NCI-H1105 (cell line): Measurements from ENCODE around the gene FANCE.
A peak's percentile ranks its signal among the peaks of the same experiment; 100 is the strongest.

Source experiments
- DNase-seq: peaks from one replicate; lab custom pipeline; 2025; lab: John Stamatoyannopoulos, UW

The FANCE gene

DNA sequence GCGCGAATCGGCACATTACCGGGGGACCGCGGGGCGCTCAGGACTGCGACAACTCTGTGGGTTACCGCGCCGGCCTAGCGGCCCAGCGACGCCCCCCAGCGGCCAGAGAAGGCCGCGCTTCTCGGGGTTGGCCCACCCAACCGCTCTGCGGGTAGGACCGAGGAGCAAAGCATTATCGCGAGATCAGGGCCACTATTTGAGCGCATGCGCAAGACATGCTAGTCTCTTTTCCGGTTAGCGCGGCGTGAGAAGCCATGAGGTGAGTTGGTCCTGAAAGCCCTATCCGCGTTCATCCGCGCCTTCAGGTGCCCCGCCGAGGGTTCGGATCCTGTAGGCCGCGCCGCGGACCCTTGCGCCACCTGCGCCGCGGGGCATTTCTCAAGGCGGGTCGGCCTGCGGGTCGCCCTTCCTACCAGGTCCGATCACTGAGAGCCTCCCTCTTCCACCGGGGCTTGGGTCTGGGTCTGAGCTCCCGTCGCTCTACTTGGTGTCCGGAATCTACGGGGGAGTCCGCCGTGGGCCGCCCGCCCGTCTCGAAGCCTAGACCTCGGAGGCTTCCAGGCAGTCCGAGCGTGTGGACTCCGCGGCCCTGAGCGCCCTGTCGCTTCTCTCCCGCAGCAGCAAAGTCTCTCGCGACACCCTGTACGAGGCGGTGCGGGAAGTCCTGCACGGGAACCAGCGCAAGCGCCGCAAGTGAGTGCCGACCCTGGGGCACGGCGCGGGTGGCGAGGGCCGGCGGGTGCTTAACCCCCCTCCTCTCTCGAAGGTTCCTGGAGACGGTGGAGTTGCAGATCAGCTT is 16.2 kb downstream of the FANCE start, which contains the start of gene RPL10A:
RPL10A (plus strand) TSS at position 221 of the 799 bp plus-strand sequence; CDS start at position 255, 34 bp downstream.
- peak; percentile 96 for DNase-seq

GRCh38 chr6:35468980-35469750 is 17.0 kb downstream of the FANCE start:
- no peak for DNase-seq

DNA sequence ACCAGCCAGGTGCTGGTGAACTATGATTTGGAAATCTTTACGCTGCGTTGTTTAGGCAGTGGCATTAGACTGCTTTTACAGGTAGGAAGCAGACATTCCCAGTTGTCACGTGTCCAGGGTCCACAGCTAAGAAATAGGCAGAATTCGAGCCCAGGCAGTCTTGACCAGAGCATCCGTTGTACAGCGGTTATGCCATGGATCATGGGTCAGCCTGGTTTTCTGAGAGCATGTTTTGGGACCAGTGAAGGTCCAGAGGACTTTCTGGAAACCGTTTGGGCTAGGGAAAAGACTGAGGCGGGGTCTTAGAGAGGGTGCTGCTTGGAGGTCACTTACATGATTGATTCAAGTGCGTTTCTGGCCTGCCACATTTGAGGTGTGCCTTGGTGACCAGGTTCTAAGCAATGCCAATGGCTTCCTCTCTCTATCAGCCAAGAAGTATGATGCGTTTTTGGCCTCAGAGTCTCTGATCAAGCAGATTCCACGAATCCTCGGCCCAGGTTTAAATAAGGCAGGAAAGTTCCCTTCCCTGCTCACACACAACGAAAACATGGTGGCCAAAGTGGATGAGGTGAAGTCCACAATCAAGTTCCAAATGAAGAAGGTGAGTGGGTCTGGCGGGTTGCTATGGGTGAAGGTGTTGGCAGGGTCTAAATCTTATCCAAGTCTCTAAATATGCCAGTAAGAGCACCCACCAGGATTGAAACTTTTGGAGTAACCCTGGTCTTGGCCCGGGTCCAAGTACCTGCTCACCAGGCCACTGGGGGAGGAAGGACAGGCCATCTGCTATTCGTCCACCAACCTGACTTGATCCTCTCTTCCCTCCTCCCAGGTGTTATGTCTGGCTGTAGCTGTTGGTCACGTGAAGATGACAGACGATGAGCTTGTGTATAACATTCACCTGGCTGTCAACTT is 17.9 kb downstream of the FANCE start:
- DNase-seq = no peak

GRCh38 chr6:35470663-35471120 is 18.6 kb downstream of the FANCE start:
- DNase-seq = no peak

DNA sequence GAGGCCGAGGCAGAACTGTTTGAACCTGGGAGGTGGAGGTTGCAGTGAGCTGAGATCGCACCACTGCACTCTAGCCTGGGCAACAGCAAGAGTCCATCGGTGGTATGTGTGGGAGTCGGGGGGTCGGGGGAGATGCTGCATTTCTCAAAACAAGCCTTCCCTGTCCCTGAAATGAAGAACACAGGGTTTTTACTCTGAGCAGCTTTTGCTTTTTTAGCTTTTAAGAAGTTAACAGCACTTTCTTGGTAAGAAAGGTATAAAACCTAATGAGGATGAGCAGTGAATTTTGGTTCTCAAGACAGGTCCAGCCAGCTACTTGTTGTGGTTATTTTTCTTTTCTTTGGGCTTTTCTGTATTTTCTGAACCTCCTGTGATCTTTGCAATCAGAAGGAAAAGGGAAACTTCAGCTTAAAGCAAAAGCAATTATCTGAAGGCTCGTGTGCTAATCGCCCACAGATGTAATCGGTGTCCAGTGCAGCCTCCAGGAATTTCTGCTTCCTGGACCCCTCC is 19.8 kb downstream of the FANCE start:
- no peak for DNase-seq

GRCh38 chr6:35473075-35473849 is 21.1 kb downstream of the FANCE start:
- DNase-seq = no peak

DNA sequence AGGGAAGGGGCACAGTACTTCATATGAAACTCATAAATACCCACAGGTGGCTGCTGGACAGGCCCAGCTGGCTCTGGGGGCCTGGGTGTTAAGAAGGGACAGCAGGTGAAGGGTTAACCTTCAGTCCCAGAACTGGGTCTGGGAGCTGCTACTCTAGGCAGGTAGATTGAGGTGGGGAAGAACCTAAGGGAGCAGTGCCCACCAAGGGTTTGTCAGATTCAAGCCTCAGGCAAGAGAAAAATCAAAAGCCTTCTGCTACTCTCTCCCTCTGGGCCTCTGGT is 21.7 kb downstream of the FANCE start:
- DNase-seq = no peak

- no peak for DNase-seq
These were observed 22.2 kb downstream of the FANCE start for GRCh38 chr6:35474131-35474941.

GRCh38 chr6:35474942-35475570 is 22.9 kb downstream of the FANCE start:
- no peak for DNase-seq

- no peak for DNase-seq
These were observed 23.4 kb downstream of the FANCE start for GRCh38 chr6:35475573-35475972.

DNA sequence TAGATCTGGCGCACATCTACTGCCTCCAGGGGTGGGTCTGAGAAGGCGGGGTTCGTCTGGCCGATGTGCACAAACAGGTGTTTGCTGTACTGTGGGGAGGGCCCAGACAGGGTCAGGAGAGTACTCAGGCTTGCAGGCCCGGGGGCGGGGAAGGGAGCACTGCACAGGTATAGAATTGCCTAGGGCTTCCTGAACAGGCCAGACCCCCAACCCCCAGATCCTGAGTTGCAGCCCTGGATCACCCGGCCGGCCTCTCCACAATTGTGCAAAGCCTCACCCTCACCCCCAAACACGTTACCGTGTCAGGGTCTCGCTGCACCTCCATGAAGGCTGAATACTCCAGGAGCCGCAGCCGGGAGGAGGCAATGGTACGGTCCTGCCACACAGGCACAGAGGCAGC is 23.9 kb downstream of the FANCE start:
- DNase-seq = no peak

- no peak for DNase-seq
These were observed 24.9 kb downstream of the FANCE start for GRCh38 chr6:35477028-35477427.

DNA sequence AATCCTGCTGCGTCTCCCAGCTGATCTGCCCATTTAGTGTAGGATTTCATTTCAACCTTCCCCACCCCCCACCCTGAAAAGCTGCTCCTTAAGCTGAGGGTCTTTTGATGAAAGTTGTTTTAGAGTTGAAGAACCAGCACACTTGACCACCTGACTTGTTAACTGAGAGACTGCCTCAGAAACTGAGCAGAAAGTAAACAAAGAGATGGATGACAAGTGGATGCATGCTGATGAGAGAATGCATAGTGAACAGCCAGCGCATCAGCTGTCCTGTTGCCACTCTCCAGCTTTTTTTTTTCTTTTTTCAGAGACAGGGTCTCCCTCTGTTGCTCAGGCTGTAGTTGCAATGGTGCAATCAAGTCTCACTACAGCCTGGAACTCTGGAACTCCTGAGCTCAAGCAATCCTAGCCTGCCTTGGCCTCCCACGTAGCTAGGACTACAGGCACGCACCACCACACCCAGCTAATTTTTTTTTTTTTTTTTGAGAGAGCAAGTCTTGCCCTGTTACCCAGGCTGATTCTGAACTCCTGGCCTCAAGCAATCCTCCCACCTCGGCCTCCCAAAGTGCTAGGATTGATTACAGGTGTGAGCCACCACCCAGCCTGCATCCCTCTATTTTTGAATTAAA is 25.5 kb downstream of the FANCE start:
- DNase-seq = no peak

DNA sequence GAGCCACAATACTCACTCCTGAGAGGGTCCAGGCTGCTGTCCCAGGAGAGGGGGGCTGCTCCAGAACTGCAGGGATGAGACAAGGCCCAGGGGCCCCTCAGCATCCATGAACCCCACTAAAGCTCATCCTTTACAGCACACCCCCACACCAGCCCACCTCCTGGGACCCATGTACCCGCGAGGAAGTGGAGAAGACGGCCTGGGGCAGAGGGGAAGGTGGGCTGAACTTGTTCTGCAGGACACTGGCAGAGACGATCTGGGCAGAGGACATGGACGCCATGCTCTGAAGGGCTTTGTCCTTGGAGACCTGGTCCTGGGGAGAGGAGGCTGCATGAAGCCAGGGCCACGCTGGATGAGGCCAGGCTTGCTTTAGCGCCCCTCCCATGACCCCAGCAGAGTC is 26.1 kb downstream of the FANCE start:
- no peak for DNase-seq

DNA sequence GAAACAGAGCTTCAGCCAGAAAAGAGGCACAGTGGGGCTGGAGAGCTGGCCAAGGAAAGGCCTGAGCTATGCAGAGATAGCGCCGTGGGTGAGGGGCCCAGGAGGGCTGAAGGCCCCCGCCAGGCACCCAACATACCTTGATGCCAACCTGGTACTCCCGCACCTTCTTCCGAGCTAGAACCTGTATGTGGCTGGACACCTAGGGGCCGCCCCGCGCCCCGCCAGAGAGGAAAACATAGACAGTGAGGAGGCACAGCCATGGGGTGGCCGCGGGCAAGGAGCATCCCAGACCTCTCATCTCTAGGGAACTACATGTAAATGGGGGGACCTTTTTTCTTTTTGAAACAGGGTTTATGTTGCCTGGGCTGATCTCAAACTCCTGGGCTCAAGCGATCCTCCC is 28.0 kb downstream of the FANCE start:
- DNase-seq = no peak

- DNase-seq = no peak
These were observed 29.1 kb downstream of the FANCE start for GRCh38 chr6:35481226-35481625.

- no peak for DNase-seq
These were observed 30.9 kb downstream of the FANCE start for GRCh38 chr6:35483062-35483461.

- no peak for DNase-seq
These were observed 31.4 kb downstream of the FANCE start for GRCh38 chr6:35483490-35483889.

GRCh38 chr6:35483893-35484645 is 31.9 kb downstream of the FANCE start:
- DNase-seq = no peak
